Neutrophil (primary cell): ENCODE results near the gene ST6GALNAC5.

ENCODE experiments used
- H3K27ac ChIP-seq: fragments of 200-600 bp; sonication (generic); 2 replicates; pipeline ENCODE4 v1.5.1; 2016; ENCODE audit warnings: mild to moderate bottlenecking, moderate library complexity
- H3K27me3 ChIP-seq: fragments of 200-600 bp; sonication (generic); 2 replicates; pipeline ENCODE4 v1.6.0; 2016; ENCODE audit warnings: mild to moderate bottlenecking
- H3K36me3 ChIP-seq: fragments of 200-600 bp; sonication (generic); 2 replicates; pipeline ENCODE4 v1.5.1; 2017
- H3K4me1 ChIP-seq, 2 experiments: fragments of 200-600 bp in 1 of 2; sonication (generic) in 1 of 2; 1 replicate in 1 of 2; 2 replicates in 1 of 2; pipeline versions ENCODE4 v1.5.1 to v1.6.1; 2013 to 2016; ENCODE audit warnings: low read depth in 1 of 2, low read length in 1 of 2, mild to moderate bottlenecking in 1 of 2, moderate library complexity in 1 of 2; ENCODE audit not compliant: control insufficient read depth in 1 of 2, insufficient read depth in 1 of 2
- H3K4me3 ChIP-seq, 2 experiments: fragments of 200-600 bp in 1 of 2; sonication (generic) in 1 of 2; 1 replicate in 1 of 2; 2 replicates in 1 of 2; pipeline ENCODE4 v1.5.1; 2013 to 2016; ENCODE audit warnings: low read depth in 1 of 2, low read length in 1 of 2, mild to moderate bottlenecking in 1 of 2, moderate library complexity in 1 of 2
- H3K9me3 ChIP-seq: fragments of 200-600 bp; sonication (generic); 2 replicates; pipeline ENCODE4 v1.5.1; 2016
- CTCF ChIP-seq: fragments of 200-600 bp; sonication (generic); IDR thresholded peaks from 2 replicates; pipeline ENCODE4 v1.5.1; 2016; ENCODE audit warnings: antibody characterized with exemption

The ST6GALNAC5 gene

GRCh38 chr1:76841460-76841859 is 25.8 kb upstream of the ST6GALNAC5 start:
- Histone ChIP-seq H3K9me3 (no peaks in the 10 kb centered on the region), H3K4me1 (no peaks in the 10 kb centered on the region), H3K27me3 (no peaks in the 10 kb centered on the region), H3K4me3 (no peak overlapping the region), H3K36me3 (no peaks in the 10 kb centered on the region), H3K27ac (no peak overlapping the region)
- TF ChIP-seq CTCF: no peak

GRCh38 chr1:76843821-76844464 is 23.3 kb upstream of the ST6GALNAC5 start:
- Histone ChIP-seq H3K27ac (no peak overlapping the region), H3K36me3 (no peaks in the 10 kb centered on the region), H3K4me3 (no peak overlapping the region), H3K4me1 (no peaks in the 10 kb centered on the region), H3K27me3 (no peaks in the 10 kb centered on the region), H3K9me3 (no peaks in the 10 kb centered on the region)
- no peak for TF ChIP-seq CTCF

DNA sequence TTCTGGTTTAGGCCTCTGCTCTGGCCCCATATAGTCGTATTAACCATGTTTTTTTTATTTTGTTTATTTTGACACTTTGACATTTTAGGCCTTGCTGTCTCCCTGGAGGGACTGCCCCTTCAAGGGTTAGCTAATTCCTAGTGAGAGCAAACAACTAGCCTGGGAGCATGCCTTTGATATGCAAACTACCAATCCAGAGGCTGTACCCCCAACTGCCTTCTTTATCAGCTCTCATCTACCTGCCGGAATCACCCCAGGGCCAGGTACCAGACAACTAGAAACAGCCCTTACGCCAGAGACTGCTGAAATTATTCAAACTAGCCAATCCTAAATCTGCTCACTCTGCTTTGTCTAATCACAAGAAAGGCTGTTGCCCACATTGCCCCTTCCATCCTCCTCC is 13.0 kb upstream of the ST6GALNAC5 start:
- Histone ChIP-seq H3K9me3 (no peaks in the 10 kb centered on the region), H3K27ac (no peak overlapping the region), H3K4me1 (no peaks in the 10 kb centered on the region), H3K36me3 (no peaks in the 10 kb centered on the region), H3K27me3 (peaks cover 20% of the 10 kb centered on the region), H3K4me3 (no peak overlapping the region)
- no peak for TF ChIP-seq CTCF

DNA sequence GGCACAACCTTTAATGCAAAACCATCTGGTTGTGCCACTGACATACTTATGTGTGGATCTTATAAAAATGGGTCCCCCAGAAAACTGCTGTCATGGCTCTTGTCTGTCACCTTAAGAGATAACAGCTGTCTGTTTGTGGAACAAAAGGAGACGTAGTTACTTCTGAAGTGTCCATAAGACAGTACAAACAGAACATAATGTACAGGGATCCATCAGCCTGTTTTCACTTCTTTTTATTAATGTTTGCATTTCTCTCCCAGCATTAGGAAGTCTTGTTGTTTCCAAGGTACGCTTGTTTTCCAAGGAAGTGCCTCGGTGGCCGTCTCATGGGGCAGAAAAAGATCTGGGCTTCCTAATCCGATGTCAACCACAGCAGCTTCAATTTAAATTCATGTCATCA is 11.2 kb upstream of the ST6GALNAC5 start:
- Histone ChIP-seq H3K27me3 (peaks cover 20% of the 10 kb centered on the region), H3K36me3 (no peaks in the 10 kb centered on the region), H3K9me3 (no peaks in the 10 kb centered on the region), H3K27ac (no peak overlapping the region), H3K4me1 (no peaks in the 10 kb centered on the region), H3K4me3 (no peak overlapping the region)
- TF ChIP-seq CTCF: no peak

DNA sequence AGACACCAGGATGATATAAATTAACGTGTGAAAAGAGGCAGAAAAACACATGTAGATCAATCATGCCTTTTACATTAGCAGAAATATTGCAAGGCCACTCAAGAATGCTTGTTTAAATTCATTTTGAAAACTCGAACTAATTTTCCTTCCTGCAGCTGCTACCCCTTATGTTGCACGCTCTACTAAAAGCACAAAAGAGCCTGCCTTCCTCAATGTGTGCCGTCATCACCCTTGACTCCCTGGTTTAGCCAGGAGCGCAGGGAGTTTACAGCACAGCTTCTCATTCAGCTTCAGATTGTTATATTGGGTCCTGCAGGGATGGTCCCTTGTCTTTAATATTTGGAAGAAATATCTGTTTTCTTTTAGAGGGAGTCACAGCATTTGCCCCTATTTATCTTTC is 10.1 kb upstream of the ST6GALNAC5 start:
- Histone ChIP-seq H3K27ac (no peak overlapping the region), H3K36me3 (no peaks in the 10 kb centered on the region), H3K27me3 (peaks cover 24% of the 10 kb centered on the region), H3K4me1 (no peaks in the 10 kb centered on the region), H3K9me3 (no peaks in the 10 kb centered on the region), H3K4me3 (no peak overlapping the region)
- TF ChIP-seq CTCF: no peak
